COLO668 (cell line): ENCODE measurements around the gene BFSP2.

Source experiments
- DNase-seq: peaks from one replicate; lab custom pipeline; 2025; ENCODE audit not compliant: unreplicated experiment; lab: John Stamatoyannopoulos, UW

BFSP2 gene, protein sequence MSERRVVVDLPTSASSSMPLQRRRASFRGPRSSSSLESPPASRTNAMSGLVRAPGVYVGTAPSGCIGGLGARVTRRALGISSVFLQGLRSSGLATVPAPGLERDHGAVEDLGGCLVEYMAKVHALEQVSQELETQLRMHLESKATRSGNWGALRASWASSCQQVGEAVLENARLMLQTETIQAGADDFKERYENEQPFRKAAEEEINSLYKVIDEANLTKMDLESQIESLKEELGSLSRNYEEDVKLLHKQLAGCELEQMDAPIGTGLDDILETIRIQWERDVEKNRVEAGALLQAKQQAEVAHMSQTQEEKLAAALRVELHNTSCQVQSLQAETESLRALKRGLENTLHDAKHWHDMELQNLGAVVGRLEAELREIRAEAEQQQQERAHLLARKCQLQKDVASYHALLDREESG

DNA sequence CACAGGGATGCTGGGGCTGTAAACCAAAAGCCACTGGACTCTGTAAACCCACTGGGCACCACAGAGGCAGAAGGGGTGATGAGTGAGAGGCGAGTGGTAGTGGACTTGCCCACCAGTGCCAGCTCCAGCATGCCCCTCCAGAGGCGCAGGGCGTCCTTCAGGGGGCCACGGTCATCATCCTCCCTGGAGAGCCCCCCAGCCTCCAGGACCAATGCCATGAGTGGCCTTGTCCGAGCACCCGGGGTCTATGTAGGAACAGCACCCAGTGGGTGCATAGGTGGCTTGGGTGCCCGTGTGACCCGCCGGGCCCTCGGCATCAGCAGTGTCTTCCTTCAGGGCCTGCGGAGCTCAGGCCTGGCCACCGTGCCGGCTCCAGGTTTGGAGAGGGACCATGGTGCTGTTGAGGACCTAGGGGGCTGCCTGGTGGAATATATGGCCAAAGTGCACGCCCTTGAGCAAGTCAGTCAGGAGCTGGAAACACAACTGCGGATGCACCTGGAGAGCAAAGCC is at the start of gene BFSP2:
Gene BFSP2, plus strand, starts transcription at position 51 of the 510 bp plus-strand sequence. Its CDS starts 28 bp downstream, at position 79.
- DNase-seq: no peak

DNA sequence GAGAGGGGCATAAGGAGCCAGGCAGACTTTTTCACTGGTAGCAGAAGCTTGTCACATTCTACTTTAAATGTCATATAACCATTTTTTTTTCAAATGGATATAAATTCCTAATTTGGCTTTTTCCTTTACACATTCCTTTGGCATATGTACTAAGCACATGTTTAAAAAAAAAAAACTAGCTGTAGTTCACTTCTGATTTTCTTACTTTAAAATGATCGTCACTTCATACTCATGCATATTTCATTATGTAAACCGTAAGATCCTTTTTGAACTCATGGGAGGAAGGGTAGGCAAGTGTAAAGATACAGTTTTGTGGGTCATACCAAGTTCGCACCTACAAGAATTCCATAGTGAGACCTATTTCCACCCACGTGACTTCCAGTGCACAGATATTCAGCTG is 45.1 kb upstream of the BFSP2 start:
- no peak for DNase-seq

DNA sequence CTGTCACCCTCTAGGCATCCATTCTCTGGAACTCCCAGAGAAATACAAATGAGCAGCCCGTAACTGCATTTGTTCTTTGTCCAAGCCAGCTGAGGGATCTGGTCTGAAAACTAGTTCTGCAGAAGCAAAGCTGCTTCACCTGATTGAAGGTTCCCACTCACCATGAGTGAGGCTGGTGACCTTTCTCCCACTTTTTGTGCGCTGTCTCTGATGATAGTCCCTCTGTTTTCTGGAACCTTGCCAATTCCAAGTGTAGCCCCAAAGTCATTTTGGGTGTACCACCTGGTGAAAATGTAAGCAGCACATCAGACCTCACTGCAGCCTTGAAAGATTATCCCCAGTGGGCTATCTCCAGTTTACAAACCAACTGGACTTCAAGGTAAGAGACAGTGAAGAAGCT is 39.4 kb upstream of the BFSP2 start:
- no peak for DNase-seq

DNA sequence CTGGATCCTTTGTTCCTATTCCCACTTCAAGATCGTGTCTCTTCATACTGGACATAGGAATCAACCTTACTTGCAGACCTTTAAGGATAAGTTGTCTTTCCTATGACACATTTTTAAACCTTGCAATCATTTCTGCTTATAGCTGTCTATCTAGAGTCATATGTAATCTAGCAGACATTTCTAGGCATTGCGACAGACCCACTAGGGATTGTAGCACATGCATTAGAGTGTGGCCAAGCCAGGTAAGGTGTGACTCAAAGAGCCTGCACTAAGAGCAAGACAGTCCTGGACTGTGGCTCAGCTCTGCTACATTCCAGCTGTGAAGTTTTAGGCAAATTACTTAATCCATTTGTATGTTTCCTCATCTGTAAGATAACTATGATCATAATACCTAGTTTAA is 38.8 kb upstream of the BFSP2 start:
- DNase-seq: no peak

DNA sequence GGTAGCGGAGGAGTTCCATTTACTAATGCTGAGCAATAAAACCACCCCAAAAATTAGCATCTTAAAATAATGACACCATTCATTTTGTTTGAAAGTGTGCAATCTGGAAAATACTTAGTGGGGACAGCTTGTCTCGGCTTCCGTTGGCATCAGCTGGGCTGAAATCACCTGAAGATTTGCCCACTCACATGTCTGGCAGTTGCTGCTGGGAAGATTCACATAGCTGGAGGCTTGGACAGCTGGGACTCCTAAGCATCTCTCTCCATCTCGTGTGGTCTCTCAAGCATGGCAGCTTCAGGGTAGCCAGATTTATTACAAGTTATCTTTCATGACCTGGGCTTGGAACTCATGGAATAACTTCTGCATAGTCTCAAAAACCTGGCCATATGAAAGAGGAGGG is 38.4 kb upstream of the BFSP2 start:
- no peak for DNase-seq

DNA sequence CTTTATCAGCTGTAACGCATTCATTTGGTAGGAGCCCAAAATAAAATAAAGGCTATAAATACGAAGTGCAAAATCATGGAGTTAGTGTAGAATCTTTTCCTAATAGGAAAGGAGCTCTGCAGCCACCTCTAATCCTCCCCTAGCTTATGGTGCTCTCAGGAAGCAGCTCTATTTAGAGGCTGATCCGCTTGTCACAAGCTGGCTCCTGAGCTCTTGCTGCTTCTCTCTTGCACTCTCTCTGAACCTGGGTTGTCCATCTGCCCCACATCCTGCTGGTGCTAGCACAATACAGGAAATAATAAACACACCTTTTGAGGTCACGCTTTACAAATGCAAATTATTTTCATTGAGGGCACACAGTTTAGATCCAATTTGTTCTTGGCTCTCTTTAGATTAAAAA is 37.3 kb upstream of the BFSP2 start:
- DNase-seq: no peak

DNA sequence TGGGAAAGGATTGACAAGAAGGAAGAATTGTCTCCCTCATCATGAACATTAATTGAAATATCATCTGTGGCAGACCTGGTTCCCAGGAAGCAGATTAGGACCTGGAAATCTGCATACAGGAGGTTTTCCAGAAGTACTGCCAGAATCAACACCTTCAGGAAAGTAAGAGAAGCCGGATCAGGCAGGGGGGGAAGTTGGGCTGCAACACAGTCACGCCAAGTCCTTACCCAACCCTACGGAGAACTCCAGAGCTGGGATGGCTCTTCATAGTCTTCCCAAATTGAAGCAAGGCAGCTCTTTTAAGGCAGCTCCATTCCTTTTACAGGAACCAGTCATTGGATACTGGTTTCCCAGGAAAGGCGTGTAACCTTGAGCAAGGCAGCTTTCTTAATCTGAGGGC is 35.2 kb upstream of the BFSP2 start:
- DNase-seq: no peak

DNA sequence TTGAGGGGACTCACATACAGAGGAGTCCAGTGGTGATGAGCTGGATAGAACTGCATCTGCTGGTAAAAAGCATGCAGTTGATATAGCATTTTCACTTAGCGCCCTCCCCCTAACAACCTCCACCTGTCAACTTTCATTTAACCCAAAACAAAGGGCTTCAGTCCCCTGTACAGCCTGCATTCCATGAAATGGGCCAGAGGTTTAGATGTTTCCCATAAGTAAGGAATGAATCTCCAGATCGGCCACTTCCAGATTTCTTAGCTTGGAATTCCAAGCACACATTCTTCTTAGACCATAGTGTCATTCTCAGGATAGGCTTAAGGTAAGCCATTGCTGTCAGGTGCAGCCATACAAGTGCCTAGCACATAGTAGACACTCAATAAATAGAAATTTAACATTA is 32.9 kb upstream of the BFSP2 start:
- DNase-seq: no peak

DNA sequence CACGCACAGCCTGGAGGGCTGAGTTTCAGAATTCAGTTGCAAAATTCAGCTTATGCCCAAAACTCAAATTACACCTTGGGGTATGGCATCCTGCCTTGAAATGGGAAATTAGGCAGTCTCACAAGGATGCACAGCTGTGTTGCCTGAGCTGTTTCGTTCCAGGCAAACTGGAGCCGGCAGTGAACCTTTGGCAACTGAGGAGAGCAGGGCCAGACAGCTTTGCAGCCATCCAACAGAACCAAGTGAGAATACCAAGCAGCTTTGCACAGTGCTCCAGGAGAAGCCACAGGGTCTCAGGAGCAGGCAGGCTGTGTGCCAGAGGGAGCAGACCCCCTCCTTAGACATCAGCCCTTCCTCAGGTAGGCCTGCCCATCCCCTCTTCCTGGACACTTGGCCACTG is 32.5 kb upstream of the BFSP2 start:
- DNase-seq: no peak

DNA sequence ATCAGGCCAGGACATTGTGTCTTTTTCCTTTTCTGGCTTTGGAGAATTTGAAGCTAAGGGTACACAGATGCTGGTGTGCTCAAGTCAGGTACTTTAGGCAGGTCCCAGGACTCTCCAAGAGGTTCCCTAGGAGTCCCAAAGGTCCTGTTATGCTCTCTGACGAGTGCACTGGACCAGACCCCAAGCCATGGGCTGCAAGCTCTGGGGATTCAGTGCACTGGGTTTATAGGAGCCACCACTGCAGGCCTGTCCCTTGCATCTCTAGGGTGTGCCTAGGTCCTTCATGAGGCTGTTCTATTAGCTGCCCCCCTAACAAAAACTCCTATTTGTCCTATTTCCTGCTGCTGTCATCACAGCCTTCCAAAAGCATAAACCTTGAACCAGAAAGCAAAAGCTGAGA is 31.9 kb upstream of the BFSP2 start:
- no peak for DNase-seq

DNA sequence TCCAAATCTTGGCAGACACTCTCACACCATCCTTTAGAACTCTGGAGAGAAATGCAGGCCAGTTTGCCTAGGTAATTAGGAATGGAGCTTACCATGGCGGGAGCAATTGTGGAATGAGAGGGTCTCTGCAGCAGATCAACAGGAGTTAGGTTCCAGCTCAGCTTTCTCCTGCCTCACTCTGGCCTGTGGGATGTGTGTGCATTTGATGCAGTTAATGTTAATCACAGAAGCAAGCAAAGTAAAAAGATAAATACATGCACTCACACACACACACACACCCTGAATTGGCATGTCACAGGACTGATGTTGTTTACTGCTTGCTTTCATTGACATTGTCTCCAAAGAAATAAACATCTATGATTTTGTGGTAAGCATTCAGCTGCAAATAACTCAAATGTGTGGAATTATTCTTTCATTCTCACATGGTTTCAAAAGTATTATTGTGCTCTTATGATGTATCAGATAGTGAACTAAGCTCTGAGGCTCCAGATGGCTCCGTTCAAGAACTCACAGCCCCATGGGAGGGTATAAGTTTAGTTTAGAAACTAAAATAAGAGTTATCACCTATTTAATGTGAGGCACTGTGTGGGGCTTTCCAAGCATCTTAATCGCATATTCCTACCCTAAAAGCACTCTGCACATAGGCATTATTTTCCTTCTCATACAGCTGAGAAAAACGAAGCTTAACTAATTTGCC is 31.3 kb upstream of the BFSP2 start:
- DNase-seq: no peak

DNA sequence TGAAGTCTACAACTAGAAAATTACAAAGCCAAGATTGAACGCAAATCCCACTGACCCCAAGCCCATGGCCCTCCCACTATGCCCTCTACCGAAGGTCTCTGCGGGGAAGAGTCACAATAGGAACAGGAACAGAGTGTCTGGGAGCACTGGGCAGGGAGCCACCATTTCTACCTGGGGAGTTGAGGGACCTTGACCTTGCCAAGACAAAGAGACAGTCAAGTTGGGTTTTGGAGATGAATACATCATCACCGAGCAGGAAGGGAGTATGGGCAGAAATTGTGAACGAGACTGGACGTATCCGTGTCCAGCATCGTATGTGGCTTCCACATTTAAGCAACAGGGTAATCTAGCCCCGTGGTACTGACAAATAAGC is 30.8 kb upstream of the BFSP2 start:
- DNase-seq: no peak

DNA sequence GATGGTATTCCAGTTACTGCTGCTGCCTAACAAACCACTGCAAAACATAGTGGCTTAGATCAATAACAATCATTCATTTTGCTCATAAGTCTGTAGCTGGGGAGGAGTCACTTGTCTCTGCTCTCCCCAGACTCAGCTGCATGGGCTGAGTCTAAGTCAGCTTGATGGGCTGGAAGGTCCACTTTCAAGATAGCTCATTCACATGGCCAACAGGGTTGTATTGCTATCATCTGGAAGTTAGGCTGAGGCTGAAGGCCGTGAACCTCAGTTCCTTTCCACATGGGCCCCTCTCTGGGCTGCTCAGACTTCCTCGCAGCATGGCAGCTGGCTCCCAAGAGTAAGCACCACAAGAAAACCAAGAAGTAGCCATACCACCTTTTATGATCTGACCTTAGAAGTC is 28.7 kb upstream of the BFSP2 start:
- no peak for DNase-seq

DNA sequence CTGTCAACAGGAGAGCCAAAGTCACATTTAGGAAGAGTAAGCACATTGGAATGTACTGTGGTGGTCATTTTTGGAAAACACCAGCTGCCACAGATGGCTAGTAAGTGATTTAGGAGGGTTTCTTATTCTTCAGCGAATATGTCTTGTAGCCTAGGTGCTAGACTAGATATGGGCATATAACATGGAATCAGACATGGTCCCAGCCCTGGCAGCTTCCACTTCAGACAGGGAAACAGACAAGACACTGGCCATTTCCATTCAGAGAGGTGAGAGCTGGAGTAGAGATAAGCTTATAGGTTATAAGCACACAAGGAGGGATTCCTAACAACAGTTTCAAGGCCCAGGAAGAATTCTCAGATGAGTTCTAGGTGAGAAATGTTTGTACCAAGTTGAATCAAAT is 28.2 kb upstream of the BFSP2 start:
- DNase-seq: no peak

DNA sequence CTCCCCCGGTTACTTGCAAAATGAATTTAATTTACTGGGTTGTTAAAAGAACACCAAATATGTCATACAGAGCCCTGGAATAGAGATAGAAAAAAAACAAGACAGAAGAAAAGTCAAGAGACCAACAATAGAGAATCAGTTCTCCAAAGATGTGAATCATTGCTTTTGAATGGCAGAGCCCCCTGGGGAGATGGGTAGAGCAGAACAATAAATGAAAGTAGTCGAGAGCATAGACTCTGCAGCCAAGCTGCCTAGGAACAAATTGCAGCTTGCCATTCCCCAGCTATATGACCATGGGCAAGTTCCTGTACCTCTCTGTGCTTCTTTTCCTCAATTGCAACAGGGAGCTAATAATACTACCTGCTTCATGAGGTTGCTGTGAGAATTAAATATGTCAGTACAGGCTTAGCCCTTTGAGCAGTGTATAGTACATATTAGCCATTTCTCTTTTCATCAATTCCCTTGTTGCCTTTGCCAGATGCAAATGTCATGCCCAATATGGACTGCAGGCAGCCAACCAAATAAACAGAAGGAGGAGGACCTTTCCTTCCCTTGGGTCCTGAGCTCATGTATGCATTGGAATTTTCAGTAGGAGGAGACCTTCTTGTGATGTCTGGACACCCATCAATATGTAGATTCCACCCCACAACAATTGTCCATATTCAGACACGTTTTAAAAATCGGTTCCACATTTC is 25.0 kb upstream of the BFSP2 start:
- DNase-seq: no peak

DNA sequence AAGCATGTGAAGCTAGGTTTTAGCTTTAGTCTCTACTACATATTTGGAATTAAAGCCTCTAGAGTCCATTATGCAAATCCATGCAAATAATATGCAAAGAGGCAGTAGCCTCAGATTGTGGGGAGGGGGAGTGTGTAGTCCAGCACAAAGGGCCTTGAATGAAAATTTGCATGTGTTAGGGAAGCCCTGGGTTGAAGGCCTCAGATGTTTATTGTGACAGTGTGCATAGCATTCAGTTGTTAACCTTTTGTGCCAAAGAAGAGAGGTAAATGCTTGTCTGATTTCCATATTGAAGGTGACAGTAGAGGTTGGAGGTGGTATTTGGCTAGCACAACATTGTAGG is 24.5 kb upstream of the BFSP2 start:
- DNase-seq: no peak

DNA sequence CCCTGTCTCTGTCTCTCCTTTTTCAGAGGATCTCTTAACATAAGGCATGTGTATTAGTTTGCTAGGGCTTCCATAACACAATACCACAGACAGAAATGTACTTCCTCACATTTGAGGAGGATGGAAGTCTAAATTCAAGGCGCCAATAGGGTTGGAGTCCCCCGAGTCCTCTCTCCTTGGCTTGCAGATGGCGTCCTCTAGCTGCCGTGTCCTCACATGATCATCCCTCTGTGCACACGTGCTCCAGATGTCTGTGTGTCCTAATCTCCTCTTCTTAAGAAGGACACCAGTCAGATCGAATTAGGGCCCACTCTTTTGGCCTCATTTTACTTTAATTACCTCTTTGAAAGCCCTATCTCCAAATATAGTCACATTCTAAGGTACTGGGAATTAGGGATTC is 23.0 kb upstream of the BFSP2 start:
- no peak for DNase-seq

DNA sequence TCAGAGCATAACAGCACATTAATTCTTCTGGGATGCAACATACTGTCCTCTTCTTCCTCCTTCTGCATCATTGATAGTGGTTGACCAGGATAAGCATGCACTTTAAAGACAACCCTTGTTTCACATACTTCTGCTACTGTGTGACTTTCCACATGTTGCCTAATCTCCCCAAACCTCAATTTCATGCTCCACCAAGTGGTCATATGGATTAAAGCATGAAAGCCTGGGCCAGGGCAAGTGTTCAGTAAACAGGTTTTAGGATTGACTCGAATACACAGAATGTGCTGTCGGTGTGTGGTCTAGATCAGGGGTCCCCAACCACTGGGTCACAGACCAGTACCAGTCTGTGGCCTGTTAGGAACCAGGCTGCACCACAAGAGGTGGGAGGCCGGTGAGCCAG is 22.5 kb upstream of the BFSP2 start:
- DNase-seq: no peak

DNA sequence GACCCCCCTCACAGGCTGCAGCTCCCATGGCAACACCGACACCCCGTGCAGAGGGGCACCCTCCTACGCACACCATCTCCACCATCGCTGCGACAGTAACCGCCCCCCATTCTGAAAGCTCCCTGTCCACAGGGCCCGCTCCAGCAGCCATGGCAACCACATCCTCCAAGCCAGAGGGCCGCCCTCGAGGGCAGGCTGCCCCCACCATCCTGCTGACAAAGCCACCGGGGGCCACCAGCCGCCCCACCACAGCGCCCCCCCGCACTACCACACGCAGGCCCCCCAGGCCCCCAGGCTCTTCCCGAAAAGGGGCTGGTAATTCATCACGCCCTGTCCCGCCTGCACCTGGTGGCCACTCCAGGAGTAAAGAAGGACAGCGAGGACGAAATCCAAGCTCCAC is 19.9 kb upstream of the BFSP2 start:
- no peak for DNase-seq

DNA sequence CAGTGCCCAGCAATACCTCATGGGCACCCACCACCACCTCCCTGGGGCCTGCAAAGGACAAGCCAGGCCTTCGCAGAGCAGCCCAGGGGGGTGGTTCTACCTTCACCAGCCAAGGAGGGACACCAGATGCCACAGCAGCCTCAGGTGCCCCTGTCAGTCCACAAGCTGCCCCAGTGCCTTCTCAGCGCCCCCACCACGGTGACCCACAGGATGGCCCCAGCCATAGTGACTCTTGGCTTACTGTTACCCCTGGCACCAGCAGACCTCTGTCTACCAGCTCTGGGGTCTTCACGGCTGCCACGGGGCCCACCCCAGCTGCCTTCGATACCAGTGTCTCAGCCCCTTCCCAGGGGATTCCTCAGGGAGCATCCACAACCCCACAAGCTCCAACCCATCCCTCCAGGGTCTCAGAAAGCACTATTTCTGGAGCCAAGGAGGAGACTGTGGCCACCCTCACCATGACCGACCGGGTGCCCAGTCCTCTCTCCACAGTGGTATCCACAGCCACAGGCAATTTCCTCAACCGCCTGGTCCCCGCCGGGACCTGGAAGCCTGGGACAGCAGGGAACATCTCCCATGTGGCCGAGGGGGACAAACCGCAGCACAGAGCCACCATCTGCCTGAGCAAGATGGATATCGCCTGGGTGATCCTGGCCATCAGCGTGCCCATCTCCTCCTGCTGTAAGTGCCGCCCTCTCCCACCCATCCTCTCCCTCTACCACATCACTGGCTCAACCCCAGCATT is 19.2 kb upstream of the BFSP2 start:
- no peak for DNase-seq

DNA sequence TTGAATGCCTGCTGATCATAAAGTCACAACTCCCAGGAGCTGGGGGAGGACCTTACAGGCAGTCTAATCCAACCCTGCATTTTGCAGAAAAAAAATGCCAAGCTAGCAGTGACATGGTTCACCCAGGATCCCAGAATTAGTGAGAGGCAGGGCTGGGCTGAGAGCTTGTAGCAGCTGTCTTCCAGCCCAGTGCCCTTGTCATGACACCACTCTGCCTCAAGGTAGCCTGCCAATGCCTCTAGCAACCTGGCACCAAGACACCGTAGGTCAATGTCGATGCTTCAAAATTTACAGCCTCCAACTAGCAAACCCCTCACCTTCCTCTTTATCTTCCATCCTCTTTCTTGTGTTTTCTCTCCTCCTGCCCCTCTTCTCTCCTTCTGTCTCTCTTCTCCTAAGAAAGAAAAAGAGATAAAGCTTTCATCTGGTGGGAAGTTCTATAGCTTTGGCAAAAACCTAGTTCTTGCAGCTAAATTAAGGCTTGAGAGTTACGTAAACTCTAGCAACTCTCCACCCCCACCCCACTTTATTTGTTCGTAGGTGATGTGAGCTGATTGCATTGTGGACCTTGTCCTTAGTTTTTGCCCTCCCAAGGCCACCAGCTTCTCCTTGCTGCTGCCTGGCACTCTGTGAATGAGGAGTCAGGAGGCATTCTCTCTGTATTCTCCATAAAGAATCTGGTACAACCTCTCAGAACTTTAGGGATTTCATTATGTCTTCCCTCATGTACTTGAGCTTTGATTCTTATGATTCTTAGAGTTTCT is 18.3 kb upstream of the BFSP2 start:
- DNase-seq: no peak
